OCI-LY7 (cell line): ENCODE data around the gene CASP9.

Source experiments
- EZH2phosphoT487 ChIP-seq: fragments of 200-600 bp; sonication (generic); IDR thresholded peaks from 2 replicates; pipeline ENCODE4 v1.6.1; 2018; ENCODE audit warnings: low read depth, borderline replicate concordance, mild to moderate bottlenecking, mixed run types, antibody characterized with exemption, low read length, moderate library complexity, mixed read lengths
- TF ChIP-seq, protein P1 (sequence below): fragments of 200-600 bp; sonication (generic); conservative IDR thresholded peaks from 2 replicates; pipeline ENCODE4 v1.5.1; 2014; ENCODE audit warnings: mild to moderate bottlenecking, antibody characterized with exemption, low read length, moderate library complexity, mixed read lengths

DNA sequence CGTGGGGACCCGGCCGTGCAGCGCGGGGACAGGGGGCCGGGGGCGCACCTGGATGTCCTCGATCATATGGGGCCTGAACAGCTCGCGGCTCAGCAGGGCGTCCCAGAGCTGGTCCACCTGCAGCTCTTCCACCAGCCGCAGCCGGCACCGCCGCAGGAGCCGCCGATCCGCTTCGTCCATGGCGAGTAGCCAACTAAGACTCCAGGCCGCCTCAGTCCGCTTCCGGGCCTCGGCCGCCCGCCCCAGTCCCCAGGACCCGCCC lies at the start of gene CASP9:
- TF ChIP-seq, protein P1, sequence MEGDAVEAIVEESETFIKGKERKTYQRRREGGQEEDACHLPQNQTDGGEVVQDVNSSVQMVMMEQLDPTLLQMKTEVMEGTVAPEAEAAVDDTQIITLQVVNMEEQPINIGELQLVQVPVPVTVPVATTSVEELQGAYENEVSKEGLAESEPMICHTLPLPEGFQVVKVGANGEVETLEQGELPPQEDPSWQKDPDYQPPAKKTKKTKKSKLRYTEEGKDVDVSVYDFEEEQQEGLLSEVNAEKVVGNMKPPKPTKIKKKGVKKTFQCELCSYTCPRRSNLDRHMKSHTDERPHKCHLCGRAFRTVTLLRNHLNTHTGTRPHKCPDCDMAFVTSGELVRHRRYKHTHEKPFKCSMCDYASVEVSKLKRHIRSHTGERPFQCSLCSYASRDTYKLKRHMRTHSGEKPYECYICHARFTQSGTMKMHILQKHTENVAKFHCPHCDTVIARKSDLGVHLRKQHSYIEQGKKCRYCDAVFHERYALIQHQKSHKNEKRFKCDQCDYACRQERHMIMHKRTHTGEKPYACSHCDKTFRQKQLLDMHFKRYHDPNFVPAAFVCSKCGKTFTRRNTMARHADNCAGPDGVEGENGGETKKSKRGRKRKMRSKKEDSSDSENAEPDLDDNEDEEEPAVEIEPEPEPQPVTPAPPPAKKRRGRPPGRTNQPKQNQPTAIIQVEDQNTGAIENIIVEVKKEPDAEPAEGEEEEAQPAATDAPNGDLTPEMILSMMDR: no peak
- TF ChIP-seq EZH2phosphoT487: no peak
